ENCODE results near the gene NRXN3.

DNA sequence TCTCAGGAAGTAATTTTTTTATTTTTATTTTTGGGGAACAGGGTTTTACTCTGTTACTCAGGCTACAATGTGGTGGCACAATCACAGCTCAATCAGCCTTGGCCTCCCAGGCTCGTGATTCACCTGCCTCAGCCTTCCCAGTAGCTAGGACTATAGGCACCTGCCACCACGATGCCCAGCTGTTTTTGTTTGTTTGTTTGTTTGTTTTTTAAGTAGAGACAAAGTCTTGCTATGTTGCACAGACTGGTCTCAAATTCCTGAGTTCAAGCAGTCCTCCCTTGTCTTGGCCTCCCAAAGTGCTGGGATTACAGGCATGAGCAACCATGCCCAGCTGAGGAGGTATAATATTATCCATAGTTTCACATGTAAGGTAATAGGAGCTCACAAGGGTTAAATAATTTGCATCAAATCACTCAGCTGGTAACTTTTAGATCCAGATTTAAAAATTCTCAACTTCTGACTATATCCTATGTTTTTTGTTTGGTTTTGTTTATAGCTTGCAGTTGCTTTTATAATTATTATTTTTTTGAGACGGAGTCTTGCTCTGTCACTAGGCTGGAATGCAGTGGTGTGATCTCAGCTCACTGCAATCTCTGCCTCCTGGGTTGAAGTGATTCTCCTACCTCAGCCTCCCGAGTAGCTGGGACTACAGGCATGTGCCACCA lies 1411.9 kb downstream of the NRXN3 start:
- TF ChIP-seq, protein P1, sequence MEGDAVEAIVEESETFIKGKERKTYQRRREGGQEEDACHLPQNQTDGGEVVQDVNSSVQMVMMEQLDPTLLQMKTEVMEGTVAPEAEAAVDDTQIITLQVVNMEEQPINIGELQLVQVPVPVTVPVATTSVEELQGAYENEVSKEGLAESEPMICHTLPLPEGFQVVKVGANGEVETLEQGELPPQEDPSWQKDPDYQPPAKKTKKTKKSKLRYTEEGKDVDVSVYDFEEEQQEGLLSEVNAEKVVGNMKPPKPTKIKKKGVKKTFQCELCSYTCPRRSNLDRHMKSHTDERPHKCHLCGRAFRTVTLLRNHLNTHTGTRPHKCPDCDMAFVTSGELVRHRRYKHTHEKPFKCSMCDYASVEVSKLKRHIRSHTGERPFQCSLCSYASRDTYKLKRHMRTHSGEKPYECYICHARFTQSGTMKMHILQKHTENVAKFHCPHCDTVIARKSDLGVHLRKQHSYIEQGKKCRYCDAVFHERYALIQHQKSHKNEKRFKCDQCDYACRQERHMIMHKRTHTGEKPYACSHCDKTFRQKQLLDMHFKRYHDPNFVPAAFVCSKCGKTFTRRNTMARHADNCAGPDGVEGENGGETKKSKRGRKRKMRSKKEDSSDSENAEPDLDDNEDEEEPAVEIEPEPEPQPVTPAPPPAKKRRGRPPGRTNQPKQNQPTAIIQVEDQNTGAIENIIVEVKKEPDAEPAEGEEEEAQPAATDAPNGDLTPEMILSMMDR (IDR thresholded peaks at IDR 0.05; ENCODE audit: insufficient read depth, low read depth, low read length), result no peak
- TF ChIP-seq EZH2 (IDR thresholded peaks at IDR 0.05; ENCODE audit: insufficient read depth, low read length), result no peak

Data from astrocyte (in vitro differentiated cells and primary cell).